ENCODE results near the gene TMEM107. TPM values are rescaled to one million over a fixed set of nuclear protein-coding genes. Genes with fewer than 3 reads are reported as not detected.

TMEM107 gene
- total RNA-seq, 1 experiment from 2014 or later = 13.5 TPM

DNA sequence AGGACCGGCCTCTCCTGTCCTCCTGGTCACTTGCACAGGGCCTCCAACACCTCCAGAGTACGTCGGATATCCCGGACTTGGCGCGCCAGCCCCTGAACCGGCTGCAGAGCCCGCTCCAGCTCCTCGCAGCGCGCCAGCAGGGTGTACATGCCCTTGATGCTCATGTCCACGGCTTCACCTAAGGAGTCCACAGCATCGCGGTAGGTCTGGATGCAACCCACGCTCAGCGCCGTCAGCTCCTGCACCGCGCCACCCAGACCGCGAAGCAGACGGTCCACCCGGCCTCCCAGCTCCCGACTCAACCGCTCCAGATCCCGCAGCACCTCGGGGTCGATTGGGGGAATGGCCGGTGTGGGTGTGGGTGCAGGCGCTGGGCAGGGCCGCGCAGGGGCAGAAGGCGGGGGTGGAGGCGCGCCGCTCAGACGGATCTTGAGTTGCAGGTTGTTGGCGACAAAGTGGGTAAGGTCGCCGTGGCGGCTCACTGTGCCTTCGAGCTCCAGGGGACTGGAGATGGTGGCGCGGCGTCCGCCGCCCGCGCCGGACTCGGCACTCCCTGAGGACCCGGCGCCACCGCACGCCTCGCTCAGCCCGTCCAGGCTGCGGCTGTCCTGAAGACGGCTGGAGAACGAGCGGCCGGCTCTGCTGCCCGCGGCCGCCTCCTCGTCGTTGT lies 13.0 kb upstream of the TMEM107 start:
- H3K9me3 Mint-ChIP-seq (ENCODE audit: low read depth, unreplicated experiment) = no peaks in the 10 kb centered on the region
- H3K27me3 Mint-ChIP-seq (ENCODE audit: unreplicated experiment) = no peaks in the 10 kb centered on the region
- TF ChIP-seq, protein P1, sequence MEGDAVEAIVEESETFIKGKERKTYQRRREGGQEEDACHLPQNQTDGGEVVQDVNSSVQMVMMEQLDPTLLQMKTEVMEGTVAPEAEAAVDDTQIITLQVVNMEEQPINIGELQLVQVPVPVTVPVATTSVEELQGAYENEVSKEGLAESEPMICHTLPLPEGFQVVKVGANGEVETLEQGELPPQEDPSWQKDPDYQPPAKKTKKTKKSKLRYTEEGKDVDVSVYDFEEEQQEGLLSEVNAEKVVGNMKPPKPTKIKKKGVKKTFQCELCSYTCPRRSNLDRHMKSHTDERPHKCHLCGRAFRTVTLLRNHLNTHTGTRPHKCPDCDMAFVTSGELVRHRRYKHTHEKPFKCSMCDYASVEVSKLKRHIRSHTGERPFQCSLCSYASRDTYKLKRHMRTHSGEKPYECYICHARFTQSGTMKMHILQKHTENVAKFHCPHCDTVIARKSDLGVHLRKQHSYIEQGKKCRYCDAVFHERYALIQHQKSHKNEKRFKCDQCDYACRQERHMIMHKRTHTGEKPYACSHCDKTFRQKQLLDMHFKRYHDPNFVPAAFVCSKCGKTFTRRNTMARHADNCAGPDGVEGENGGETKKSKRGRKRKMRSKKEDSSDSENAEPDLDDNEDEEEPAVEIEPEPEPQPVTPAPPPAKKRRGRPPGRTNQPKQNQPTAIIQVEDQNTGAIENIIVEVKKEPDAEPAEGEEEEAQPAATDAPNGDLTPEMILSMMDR (IDR thresholded peaks at IDR 0.05; ENCODE audit: unreplicated experiment) = no peak
- H3K4me1 Mint-ChIP-seq (ENCODE audit: low read depth, unreplicated experiment) = peaks cover 1% of the 10 kb centered on the region
- DNase-seq = no peak
- no TSS peak for BruUV-seq (replicated peaks)
- no peak overlapping the region for H3K4me3 Mint-ChIP-seq (ENCODE audit: low read depth, unreplicated experiment)
- H3K36me3 Mint-ChIP-seq (ENCODE audit: insufficient read depth, unreplicated experiment) = peaks cover 21% of the 10 kb centered on the region
- H3K27ac Mint-ChIP-seq (ENCODE audit: unreplicated experiment) = no peak overlapping the region
- intact Hi-C loops (cut with micrococcal nuclease; ENCODE audit: unreplicated experiment) = loop anchor here (5.0 kb wide), 1 partner anchor 52 kb away; no protein-coding TSS in a partner anchor
- CTCF ChIA-PET = interaction anchor here (0.6 kb wide), 1 partner anchor 247 kb away, joined by 3 read pairs; the partner anchor contains the start of gene NDEL1

GRCh38 chr17:8188263-8188839 lies 12.2 kb upstream of the TMEM107 start:
- H3K9me3 Mint-ChIP-seq (ENCODE audit: low read depth, unreplicated experiment) = no peaks in the 10 kb centered on the region
- H3K4me1 Mint-ChIP-seq (ENCODE audit: low read depth, unreplicated experiment) = peaks cover 7% of the 10 kb centered on the region
- no peaks in the 10 kb centered on the region for H3K27me3 Mint-ChIP-seq (ENCODE audit: unreplicated experiment)
- intact Hi-C loops (cut with micrococcal nuclease; ENCODE audit: unreplicated experiment) = loop anchor here (5.0 kb wide), 1 partner anchor 51 kb away; no protein-coding TSS in a partner anchor
- H3K4me3 Mint-ChIP-seq (ENCODE audit: low read depth, unreplicated experiment) = no peak overlapping the region
- CTCF ChIA-PET = interaction anchor here (0.6 to 1.3 kb wide), 2 partner anchors 113 to 247 kb away, joined by 3 to 4 read pairs; partner anchors contain the start of gene NDEL1
- no TSS peak for BruUV-seq (replicated peaks)
- no peak overlapping the region for H3K27ac Mint-ChIP-seq (ENCODE audit: unreplicated experiment)
- no peak for DNase-seq
- H3K36me3 Mint-ChIP-seq (ENCODE audit: insufficient read depth, unreplicated experiment) = peaks cover 26% of the 10 kb centered on the region
- TF ChIP-seq, protein P1 (IDR thresholded peaks at IDR 0.05; ENCODE audit: unreplicated experiment) = no peak

DNA sequence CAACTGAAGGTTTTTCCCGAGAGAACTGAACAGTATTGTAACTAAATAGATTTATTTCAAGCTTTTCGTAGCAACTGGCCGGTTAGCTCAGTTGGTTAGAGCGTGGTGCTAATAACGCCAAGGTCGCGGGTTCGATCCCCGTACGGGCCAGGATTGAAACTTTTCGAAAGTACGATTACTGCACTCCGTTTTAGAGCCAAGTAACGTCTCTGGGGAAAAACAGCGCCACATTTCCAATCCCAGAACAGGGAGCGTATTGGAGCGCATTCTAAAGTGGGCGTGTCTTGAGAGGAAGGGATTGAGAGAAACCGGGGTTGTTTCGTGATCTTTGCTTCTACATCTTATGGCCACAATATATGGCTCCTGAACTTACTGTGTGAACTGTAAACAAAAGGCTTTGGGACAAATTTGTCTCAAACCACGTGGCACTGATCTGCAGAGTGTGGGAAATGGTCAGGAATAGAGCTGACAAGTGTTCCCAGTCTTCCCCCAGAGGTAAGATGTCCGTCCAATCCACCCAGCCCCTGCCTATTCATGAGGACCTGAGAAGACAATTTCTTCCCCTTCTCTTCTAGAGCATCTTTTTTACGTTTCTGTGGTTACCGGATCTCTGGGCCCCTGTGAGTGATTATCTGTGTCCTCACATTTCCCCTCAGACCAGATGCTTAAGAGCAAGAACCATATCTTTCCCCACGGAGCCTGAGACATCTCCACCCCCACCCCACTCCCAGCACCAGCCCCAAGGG lies 11.5 kb upstream of the TMEM107 start:
- intact Hi-C loops (cut with micrococcal nuclease; ENCODE audit: unreplicated experiment) = loop anchor here (2.0 to 5.0 kb wide), 2 partner anchors 33 to 50 kb away; no protein-coding TSS in a partner anchor
- CTCF ChIA-PET = interaction anchor here (1.3 kb wide), 1 partner anchor 113 kb away, joined by 4 read pairs; no protein-coding TSS in a partner anchor
- no peaks in the 10 kb centered on the region for H3K27me3 Mint-ChIP-seq (ENCODE audit: unreplicated experiment)
- H3K4me1 Mint-ChIP-seq (ENCODE audit: low read depth, unreplicated experiment) = peaks cover 7% of the 10 kb centered on the region
- TSS peak; percentile 100 for BruUV-seq (replicated peaks)
- peaks cover 26% of the 10 kb centered on the region for H3K36me3 Mint-ChIP-seq (ENCODE audit: insufficient read depth, unreplicated experiment)
- no peaks in the 10 kb centered on the region for H3K9me3 Mint-ChIP-seq (ENCODE audit: low read depth, unreplicated experiment)
- H3K27ac Mint-ChIP-seq (ENCODE audit: unreplicated experiment) = no peak overlapping the region
- TF ChIP-seq, protein P1 (IDR thresholded peaks at IDR 0.05; ENCODE audit: unreplicated experiment) = no peak
- peak; percentile 87 for DNase-seq
- no peak overlapping the region for H3K4me3 Mint-ChIP-seq (ENCODE audit: low read depth, unreplicated experiment)

DNA sequence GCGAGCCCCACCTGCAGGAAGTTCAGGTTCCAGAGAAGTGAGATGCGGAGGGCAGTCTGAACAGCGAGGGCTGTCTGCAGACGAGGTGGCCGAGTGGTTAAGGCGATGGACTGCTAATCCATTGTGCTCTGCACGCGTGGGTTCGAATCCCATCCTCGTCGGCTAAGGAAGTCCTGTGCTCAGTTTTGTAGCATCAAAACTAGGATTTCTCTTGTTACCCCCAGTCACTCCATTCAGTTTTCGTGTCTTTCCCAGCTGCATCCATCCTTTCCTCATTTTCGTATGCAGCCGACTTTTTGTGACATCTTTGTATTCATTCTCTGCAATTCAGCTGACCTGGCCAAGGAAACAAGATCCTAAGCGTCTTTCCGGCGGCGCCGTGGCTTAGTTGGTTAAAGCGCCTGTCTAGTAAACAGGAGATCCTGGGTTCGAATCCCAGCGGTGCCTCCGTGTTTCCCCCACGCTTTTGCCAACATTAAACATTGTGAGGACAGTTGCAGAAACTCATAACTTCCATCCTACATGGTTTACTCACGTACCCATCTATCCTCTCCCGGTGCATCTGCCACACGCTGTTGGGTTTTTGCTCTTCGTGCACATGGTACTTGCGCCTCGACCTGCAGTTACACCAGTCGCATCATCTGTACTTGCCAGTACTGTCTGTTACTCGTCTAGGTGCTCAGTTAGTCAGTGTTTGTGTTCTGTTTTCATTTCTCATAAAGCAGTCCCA lies 10.8 kb upstream of the TMEM107 start:
- intact Hi-C loops (cut with micrococcal nuclease; ENCODE audit: unreplicated experiment) = loop anchor here (2.0 to 5.0 kb wide), 2 partner anchors 34 to 50 kb away; no protein-coding TSS in a partner anchor
- peak; percentile 92 for DNase-seq
- Mint-ChIP-seq H3K36me3 (ENCODE audit: insufficient read depth, unreplicated experiment) (peaks cover 26% of the 10 kb centered on the region), H3K4me3 (ENCODE audit: low read depth, unreplicated experiment) (no peak overlapping the region), H3K27me3 (ENCODE audit: unreplicated experiment) (no peaks in the 10 kb centered on the region), H3K4me1 (ENCODE audit: low read depth, unreplicated experiment) (peaks cover 7% of the 10 kb centered on the region), H3K27ac (ENCODE audit: unreplicated experiment) (no peak overlapping the region), H3K9me3 (ENCODE audit: low read depth, unreplicated experiment) (no peaks in the 10 kb centered on the region)
- BruUV-seq (replicated peaks) = no TSS peak
- TF ChIP-seq, protein P1 (IDR thresholded peaks at IDR 0.05; ENCODE audit: unreplicated experiment) = no peak
- CTCF ChIA-PET = interaction anchor here (1.3 to 1.8 kb wide), 2 partner anchors 67 to 114 kb away, joined by 4 to 5 read pairs; no protein-coding TSS in a partner anchor

Data from Calu3 (cell line).